ENCODE results near the gene DDX39A.
"Not testable (repeated sequence)": the region's sequence is repeated elsewhere in the genome, so short reads cannot be mapped to it uniquely, and the experiment has no call there.

The DDX39A gene

GRCh38 chr19:14419106-14419813, at the start of gene DDX39A:
DDX39A (minus strand) TSS chr19:14419341; CDS start chr19:14413220, 6,121 bp downstream.
- DNase-seq: peak; percentile 99
- in situ Hi-C loops (cut with MboI; ENCODE audit: low pct_unique_long_range_greater_than_20kb, low sequenced_read_pairs): no loop called here

- in situ Hi-C loops (cut with MboI; ENCODE audit: low pct_unique_long_range_greater_than_20kb, low sequenced_read_pairs): no loop called here
- no peak for DNase-seq
These were observed 48.7 kb upstream of the DDX39A start for GRCh38 chr19:14467816-14468215.

DNA sequence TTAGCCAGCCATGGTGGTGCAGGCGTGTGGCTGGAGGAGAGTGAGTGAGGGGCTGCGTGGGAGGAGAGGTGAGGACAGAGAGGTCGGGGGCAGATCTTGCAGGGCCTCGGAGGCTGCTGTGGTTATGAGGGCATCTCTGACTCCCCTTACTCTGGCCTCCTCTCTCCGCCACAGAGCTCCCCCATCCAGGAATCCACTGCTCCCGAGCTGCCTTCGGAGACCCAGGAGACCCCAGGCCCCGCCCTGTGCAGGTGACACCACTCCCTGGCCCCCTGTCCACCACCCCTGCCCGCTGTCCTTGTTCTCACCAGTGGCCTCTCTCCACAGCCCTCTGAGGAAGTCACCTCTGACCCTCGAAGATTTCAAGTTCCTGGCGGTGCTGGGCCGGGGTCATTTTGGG, 48.2 kb upstream of the DDX39A start:
- in situ Hi-C loops (cut with MboI; ENCODE audit: low pct_unique_long_range_greater_than_20kb, low sequenced_read_pairs): no loop called here

DNA sequence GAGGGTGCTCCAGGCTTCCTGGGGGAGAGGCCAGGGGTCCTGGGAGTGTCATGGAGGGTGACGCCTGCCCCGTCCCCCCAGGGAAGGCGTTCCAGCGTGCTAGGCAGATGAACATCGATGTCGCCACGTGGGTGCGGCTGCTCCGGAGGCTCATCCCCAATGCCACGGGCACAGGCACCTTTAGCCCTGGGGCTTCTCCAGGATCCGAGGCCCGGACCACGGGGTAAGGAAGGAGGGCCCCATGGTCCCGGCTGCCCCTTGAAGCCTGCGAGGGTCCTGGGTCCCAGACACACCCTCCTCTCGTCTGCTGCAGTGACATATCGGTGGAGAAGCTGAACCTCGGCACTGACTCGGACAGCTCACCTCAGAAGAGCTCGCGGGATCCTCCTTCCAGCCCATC, 44.6 kb upstream of the DDX39A start:
- no peak for DNase-seq
- in situ Hi-C loops (cut with MboI; ENCODE audit: low pct_unique_long_range_greater_than_20kb, low sequenced_read_pairs): no loop called here

More for the DNA sequence above, 48.2 kb upstream of the DDX39A start:
- no peak for DNase-seq

DNA sequence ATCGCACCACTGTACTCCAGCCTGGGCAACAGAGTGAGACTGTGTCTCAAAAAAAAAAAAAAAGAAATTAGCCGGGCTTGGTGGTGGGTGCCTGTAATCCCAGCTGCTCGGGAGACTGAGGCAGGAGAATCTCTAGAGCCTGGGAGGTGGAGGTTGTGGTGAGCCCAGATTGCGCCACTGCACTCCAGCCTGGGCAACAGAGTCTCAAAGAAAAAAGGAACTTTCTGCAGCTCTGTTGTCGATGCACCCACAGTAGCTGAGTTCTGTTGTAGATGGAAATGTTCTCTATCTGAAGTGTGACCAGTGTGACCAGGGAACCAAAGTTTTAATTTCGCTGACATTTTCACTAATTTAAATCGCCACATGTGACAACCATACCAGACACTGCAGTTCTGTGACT, 43.3 kb upstream of the DDX39A start:
- DNase-seq; in situ Hi-C loops (cut with MboI; ENCODE audit: low pct_unique_long_range_greater_than_20kb, low sequenced_read_pairs): not testable (repeated sequence)

- no peak for DNase-seq
- in situ Hi-C loops (cut with MboI; ENCODE audit: low pct_unique_long_range_greater_than_20kb, low sequenced_read_pairs): no loop called here
These were observed 41.8 kb upstream of the DDX39A start for GRCh38 chr19:14460935-14461334.

DNA sequence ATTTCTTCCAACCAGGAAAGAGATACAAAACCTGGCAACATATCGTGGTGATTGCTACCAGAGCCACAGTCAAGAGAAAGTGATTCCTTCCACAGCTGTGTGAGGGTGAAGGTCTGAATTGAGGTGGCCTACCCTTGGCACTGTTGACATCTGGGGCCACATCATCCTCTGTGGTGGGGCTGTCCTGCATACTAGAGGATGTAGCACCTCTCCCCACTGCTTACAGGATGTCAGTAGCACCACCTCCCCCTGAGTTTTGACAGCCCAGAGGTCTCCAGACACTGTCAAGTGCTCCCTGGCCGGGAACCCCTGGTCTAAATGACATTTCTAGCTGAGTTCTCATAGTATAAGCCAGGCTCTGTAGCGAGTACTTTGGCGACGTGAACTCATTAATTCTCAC, 40.6 kb upstream of the DDX39A start:
- no peak for DNase-seq
- in situ Hi-C loops (cut with MboI; ENCODE audit: low pct_unique_long_range_greater_than_20kb, low sequenced_read_pairs): no loop called here

DNA sequence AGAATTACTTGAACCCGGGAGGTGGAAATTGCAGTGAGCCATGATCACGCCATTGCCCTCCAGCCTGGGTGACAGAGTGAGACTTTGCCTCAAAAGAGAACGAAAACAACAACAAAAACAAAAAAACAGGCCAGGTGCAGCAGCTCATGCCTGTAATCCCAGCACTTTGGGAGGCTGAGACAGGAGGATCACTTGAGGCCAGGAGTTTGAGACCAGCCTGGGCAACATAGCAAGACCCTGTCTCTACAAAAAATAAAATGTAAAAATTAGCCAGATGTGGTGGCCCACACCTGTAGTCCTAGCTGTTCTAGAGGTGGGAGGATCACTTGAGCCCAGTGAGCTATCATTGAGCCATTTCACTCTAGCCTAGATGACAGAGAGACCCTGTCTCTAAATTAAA, 33.2 kb upstream of the DDX39A start:
- DNase-seq; in situ Hi-C loops (cut with MboI; ENCODE audit: low pct_unique_long_range_greater_than_20kb, low sequenced_read_pairs): not testable (repeated sequence)

GRCh38 chr19:14450876-14451275, 31.7 kb upstream of the DDX39A start:
- in situ Hi-C loops (cut with MboI; ENCODE audit: low pct_unique_long_range_greater_than_20kb, low sequenced_read_pairs): no loop called here
- no peak for DNase-seq

DNA sequence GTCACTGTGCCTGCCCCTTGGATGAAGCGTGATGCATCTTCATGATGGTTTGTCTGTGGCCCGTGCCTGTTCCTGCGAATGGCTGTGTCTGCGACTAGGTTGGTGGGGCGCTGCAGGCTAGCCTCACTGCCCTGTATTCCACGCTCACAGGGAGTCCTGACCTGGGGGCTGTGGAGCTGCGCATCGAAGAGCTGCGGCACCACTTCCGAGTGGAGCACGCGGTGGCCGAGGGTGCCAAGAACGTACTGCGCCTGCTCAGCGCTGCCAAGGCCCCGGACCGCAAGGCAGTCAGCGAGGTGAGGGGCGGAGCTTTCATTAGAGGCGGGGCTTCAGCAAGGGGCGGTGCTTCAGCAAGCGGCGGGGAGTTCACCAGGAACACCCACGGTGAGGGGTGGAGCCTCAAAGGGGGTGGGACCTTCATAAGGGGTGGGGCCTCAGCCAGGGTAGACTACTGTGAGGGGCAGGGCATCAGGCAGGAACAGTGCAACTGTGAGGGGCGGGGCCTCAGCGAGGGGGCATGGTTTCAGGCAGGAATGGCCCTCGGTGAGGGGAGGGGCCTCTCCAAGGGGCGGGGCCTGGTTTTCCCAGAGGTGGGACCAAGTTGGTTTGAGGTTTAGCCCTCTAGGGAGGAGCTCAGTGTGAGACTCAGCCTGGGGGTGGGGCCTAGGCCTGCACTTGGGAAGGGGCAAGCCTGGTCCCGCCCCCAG, 31.2 kb upstream of the DDX39A start:
- in situ Hi-C loops (cut with MboI; ENCODE audit: low pct_unique_long_range_greater_than_20kb, low sequenced_read_pairs): no loop called here
- peak; percentile 63 for DNase-seq

DNA sequence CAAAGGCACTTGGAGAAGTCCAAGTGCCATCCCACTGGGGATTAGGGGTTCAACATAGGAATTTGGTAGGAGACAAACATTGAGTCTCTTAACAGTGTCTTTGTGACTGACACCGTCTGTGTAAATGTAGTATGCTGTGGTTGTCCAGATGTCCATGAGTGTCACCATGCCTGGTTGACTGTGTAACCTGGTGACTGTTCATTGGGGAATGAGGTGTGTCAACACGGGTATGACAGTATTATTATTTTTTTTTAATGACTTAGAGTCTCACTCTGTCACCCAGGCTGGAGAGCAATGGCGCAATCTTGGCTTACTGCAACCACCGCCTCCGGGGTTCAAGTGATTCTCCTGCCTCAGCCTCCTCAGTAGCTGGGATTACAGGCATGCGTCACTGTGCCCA, 30.2 kb upstream of the DDX39A start:
- in situ Hi-C loops (cut with MboI; ENCODE audit: low pct_unique_long_range_greater_than_20kb, low sequenced_read_pairs): no loop called here
- no peak for DNase-seq

DNA sequence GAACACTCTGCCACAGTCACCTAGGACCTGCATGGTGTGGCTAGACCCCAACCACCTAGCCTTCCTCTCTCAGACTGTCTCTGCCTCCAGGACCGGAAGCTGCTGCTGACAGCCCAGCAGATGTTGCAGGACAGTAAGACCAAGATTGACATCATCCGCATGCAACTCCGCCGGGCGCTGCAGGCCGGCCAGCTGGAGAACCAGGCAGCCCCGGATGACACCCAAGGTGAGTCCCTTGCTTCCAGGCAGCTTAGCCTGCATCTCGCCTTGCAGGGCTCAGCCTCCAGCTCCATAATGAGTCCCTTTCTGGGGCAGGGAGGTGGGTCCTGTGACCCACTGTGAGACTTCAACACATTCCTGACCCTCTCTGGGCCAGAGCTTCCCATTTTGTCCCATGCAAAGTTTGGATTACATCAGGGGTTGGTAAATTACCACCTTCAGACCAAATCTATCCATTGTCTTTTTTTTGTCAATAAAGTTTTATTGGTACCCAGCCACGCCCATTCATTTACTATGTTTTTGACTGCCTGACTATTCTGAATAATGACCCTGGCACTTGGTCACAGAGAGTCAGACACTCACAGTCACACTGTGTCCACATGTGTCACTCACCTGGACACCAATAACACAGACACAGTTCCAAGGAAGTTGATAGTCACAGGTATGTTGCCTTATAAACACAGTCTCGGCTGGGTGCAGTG, 27.3 kb upstream of the DDX39A start:
- in situ Hi-C loops (cut with MboI; ENCODE audit: low pct_unique_long_range_greater_than_20kb, low sequenced_read_pairs): no loop called here
- DNase-seq: no peak

DNA sequence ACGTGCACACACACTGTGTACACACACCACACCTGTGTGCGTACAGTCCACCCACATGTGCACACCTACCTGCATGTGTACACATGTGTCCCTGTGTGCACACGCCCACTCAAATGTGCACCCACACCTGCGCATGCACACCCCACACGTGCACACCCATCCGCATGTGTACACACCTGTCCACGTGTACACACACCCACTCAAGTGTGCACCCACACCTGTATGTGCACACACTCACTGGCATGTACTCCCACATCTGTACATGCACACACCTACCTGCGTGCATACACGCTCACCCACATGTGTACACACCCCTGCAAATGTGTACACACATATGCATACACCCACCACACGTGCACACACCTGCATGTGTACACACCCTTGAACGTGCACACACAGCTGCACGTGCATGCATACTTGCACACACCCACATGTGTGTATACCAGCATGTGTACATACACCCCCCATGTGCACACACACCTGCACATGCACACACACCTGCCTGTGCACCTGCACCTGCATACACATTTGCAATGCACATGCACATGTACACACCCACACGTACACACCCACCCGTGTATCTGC, 24.6 kb upstream of the DDX39A start:
- no peak for DNase-seq
- in situ Hi-C loops (cut with MboI; ENCODE audit: low pct_unique_long_range_greater_than_20kb, low sequenced_read_pairs): no loop called here

DNA sequence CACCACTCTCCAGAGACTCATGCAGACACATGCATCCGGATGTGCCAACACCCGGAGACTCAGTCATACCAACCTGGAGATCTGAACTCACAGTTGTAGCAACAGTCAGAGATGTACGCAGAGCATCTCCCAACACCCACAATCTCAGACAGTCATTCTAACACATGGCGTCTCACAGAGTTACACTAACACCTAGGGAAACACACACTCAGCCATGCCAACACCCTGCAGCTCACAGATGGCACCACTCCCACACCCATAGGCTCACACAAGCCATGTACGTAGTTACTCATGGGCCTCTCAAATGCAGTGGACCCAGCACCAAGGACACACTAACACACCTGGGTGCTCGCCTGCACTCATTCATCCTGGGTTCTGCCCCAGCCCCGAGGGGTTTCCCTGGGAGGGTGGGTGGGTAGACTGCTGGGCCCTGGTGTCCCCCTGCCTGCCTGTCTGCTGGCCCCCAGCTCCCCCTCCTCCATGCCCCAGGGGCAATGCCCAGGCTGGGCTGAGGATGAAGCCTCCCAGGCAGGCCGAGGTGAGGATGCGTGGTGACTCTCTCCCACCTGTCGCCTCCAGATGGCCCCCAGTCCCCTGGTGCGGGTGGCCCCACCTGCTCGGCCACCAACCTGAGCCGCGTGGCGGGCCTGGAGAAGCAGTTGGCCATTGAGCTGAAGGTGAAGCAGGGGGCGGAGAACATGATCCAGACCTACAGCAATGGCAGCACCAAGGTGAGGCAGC, 23.9 kb upstream of the DDX39A start:
- in situ Hi-C loops (cut with MboI; ENCODE audit: low pct_unique_long_range_greater_than_20kb, low sequenced_read_pairs): no loop called here
- DNase-seq: no peak

GRCh38 chr19:14441041-14441938, 22.1 kb upstream of the DDX39A start:
- in situ Hi-C loops (cut with MboI; ENCODE audit: low pct_unique_long_range_greater_than_20kb, low sequenced_read_pairs): no loop called here
- DNase-seq: no peak

DNA sequence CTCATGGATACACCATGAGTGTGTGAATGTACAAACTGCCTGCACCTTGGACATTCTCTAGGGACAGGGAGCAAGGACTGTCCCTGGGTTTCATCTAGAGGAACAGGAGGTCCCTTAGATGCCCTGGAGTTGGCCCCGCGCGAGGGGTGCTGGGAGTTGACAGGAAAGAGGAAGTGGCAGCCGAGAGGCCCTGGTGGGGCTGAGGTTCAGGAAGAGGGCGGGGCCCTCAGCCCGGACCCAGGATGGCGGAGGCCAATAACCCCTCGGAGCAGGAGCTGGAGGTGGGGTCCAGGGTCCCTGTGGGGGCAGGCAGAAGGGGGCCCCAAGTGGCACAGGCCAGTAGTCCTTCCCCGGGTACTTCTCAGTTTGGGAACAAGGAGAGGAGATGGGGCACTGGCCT, 20.9 kb upstream of the DDX39A start:
- peak; percentile 92 for DNase-seq
- in situ Hi-C loops (cut with MboI; ENCODE audit: low pct_unique_long_range_greater_than_20kb, low sequenced_read_pairs): no loop called here

GRCh38 chr19:14439014-14439413, 19.9 kb upstream of the DDX39A start:
- peak; percentile 35 for DNase-seq
- in situ Hi-C loops (cut with MboI; ENCODE audit: low pct_unique_long_range_greater_than_20kb, low sequenced_read_pairs): no loop called here

- in situ Hi-C loops (cut with MboI; ENCODE audit: low pct_unique_long_range_greater_than_20kb, low sequenced_read_pairs): no loop called here
- DNase-seq: no peak
These were observed 18.5 kb upstream of the DDX39A start for GRCh38 chr19:14437578-14438140.

Data from KBM-7 (cell line).